SW 1271 (cell line): ENCODE results near the gene ZNF722.
"Not testable (repeated sequence)": the region's sequence is repeated elsewhere in the genome, so short reads cannot be mapped to it uniquely, and the experiment has no call there.

Source experiments
- DNase-seq, 2 experiments: peaks; one replicate each; lab custom pipeline; 2025; lab: John Stamatoyannopoulos, UW

Gene ZNF722

DNA sequence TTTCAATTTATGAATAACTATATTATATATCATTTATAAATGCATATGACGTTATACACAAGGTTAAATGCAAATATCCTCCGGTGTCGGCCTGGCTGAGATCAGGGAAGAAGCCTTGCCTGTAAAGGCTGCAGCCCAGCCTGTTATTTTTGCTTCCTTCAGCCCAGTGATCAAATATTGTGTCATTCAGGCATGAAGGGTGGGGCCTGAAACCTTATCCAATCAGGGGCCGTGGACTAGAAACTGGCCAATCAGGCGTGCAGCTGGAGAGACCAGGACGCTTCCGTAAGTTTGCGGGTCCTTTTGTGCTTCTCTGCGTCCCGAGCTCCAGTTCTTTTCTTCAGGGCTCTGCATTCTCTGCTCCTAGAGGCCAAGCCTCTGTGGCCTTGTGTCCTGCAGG lies at the start of gene ZNF722:
Gene ZNF722, plus strand, starts transcription at position 301 of the 400 bp plus-strand sequence. CDS start 113 bp downstream, outside the sequence.
- no peak for DNase-seq

GRCh38 chr7:63953181-63953580 lies 45.5 kb upstream of the ZNF722 start:
- DNase-seq, result no peak

- DNase-seq, result no peak
These were observed 30.0 kb upstream of the ZNF722 start for GRCh38 chr7:63968629-63969028.

DNA sequence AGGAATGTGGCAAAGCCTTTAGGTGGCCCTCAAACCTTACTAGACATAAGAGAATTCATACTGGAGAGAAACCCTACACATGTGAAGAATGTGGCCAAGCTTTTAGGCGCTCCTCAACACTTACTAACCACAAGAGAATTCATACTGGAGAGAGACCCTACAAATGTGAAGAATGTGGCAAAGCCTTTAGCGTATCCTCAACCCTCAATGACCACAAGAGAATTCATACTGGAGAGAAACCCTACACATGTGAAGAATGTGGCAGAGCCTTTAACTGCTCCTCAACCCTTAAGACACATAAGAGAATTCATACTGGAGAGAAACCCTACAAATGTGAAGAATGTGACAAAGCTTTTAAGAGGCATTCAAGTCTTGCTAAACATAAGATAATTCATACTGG lies 16.8 kb downstream of the ZNF722 start:
- not testable (repeated sequence) for DNase-seq

DNA sequence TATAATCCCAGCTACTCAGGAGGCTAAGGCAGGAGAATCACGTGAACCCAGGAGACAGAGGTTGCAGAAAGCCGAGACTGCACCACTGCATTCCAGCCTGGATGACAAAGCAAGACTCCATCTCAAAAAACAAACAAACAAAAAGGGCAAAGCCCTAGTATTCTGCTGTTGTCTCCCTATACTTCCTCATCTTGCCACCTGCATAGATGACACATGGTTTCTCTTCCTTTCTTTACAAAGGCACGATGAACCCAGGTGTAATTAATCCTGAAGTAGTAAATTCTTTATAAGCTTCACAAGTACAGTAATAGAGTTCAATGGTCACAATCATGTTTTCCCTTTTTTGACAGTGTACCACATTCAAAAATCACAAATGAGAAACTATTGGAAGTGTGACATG lies 36.7 kb downstream of the ZNF722 start:
- no peak for DNase-seq

- no peak for DNase-seq
These were observed 38.4 kb downstream of the ZNF722 start for GRCh38 chr7:64037095-64037494.

DNA sequence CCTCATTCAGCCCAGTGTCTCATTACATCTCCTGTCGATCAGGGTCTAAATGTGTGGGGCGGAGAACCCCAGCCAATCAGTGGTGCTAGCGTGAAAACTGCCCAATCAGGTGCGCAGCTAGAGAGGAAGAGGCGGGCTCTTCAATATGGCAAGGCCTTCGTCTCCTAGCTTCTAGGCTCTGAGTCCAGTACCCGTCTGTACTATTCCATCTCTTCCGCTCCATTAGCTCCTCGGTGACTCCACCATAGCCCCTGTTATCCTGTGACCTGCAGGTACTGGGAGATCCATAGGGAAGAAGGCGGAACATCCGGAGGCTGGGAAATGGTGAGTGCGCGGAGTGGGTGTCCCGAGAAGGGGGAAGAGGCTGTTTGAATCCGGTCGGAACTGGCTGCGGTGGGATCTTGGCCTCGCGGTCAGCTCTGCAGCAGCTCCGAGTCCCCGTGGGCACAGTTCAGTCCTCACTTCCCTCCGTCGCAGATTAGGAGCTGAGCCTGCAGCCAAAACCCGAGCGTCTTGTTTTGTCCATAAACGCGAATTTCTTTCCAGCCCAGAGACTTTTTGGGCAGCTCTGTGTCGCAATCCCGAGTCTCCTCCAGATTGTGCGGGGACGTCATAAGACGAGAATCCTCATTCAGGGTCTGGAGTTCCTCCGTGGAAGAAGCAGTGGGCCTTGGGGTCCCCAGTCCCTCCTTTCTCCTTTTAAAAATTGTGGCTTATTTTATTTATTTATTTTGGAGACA lies 46.8 kb downstream of the ZNF722 start, which contains the start of gene ZNF727:
Gene ZNF727, plus strand, starts transcription at position 134 of the 740 bp plus-strand sequence. Its CDS starts 188 bp downstream, at position 322.
- DNase-seq, result peak; percentile 43 to 47

DNA sequence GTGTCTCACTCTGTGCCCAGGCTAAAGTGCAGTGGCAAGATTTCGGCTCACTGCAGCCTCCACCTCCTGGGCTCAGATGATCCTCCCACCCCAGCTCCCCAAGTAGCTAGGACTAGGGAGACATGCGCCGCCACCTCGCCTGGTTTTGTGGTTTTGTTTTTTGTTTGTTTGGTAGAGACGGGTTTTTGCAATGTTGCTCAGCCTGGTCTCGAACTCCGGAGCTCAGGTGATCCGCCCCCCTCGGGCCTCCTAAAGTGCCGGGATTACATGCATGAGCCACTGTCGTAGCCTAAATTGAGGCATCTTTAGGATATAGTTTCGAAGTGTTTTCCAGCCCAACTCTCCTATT lies 47.4 kb downstream of the ZNF722 start:
- no peak for DNase-seq
